ENCODE results near the gene SCYGR1.
"Not testable (repeated sequence)": the region's sequence is repeated elsewhere in the genome, so short reads cannot be mapped to it uniquely, and the experiment has no call there.

SCYGR1 gene

DNA sequence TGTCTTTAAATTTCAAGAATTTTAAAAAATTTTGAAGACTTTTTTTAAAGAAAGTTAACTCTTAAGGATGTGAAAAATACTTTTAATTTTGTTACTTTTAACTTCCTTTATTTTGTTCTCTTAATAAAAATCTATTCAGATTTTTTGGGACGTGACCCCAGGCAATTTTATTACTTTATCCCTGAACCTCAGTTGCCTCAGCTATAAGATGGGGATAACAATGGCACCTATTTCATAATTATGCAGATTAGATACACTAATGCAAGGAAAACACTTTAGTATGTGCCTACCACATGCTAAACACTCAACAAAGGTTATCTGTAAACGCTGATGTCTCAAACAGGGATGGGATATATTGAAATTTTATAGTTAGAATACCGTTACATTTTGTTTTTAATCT lies 1.5 kb upstream of the SCYGR1 start:
- H3K4me3 Mint-ChIP-seq = no peak overlapping the region
- no peak for ATAC-seq
- no peaks in the 10 kb centered on the region for H3K9me3 Mint-ChIP-seq
- H3K27ac Mint-ChIP-seq = no peak overlapping the region
- peaks cover 7% of the 10 kb centered on the region for H3K4me1 Mint-ChIP-seq
- DNase-seq (ENCODE audit: low spot score in 2 of 2) = no peak
- no peaks in the 10 kb centered on the region for H3K36me3 Mint-ChIP-seq

DNA sequence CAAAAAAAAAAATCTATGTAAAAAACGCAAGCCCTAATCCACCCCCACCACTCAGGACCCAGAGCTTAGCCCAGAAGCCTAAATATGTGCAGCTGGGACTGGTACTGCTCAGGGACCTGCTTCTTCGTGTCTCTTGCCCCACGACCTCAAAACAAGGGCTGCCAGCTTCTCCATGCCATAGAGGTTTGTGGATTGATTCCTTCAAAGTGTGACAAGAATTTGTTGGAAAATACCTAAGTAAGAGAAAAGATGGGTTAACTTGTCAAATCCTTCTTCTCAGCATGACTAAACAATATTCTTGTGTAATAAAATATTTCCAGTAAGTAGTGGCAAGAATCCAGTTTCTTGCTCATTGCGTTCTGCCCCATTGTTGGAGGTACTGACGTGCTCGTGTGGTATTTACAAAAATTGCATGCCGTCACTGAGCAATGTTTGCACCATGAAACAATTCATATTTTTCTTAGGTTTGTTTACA lies 825 bp upstream of the SCYGR1 start:
- Mint-ChIP-seq H3K4me3 (no peak overlapping the region), H3K36me3 (no peaks in the 10 kb centered on the region), H3K9me3 (no peaks in the 10 kb centered on the region), H3K4me1 (peaks cover 7% of the 10 kb centered on the region), H3K27ac (no peak overlapping the region)
- no peak for DNase-seq (ENCODE audit: low spot score in 2 of 2)
- ATAC-seq = no peak

DNA sequence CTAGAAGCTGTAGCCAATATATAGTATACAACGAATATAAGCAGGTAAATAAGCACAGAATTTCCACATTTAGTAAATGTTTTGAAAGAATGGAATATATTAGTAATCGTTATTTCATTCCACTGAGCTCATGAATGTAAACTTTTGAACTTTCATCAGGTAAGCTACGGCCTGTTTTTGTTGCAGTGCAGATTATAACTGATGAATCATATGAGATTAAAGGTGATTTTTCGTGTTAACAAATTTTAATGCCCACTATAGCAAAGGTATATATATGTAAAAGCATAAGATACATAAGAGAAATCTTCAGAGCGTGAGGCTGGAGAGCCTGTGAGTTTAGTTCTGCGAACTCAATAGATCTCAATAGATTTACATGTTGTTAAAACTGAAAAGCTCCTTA lies 1.1 kb downstream of the SCYGR1 start:
- DNase-seq (ENCODE audit: low spot score in 2 of 2) = no peak
- no peaks in the 10 kb centered on the region for H3K9me3 Mint-ChIP-seq
- H3K27ac Mint-ChIP-seq = no peak overlapping the region
- H3K36me3 Mint-ChIP-seq = no peaks in the 10 kb centered on the region
- no peak for ATAC-seq
- H3K4me3 Mint-ChIP-seq = no peak overlapping the region
- H3K4me1 Mint-ChIP-seq = peaks cover 7% of the 10 kb centered on the region

DNA sequence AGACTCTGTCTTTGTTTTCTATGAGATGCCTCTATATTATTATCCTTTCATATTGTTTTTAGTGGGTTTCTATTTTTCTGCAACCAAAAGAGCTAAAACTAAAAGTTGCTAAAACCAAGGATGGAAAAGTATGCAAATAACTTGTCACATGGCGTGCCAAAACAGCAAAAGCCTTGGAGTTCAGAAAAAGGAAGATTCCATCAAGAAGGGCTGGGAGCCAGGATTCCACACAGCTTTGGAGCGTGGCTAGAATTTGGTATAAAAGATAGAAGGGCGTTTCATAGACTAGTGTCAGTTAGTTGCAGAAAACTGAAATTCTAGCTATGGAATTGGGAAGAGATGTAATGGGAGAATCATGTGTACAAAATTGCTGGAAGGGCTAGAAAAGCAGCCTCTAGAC lies 4.1 kb downstream of the SCYGR1 start:
- no peak for DNase-seq (ENCODE audit: low spot score in 2 of 2)
- Mint-ChIP-seq H3K36me3 (no peaks in the 10 kb centered on the region), H3K4me3 (no peak overlapping the region), H3K4me1 (peaks cover 7% of the 10 kb centered on the region), H3K9me3 (no peaks in the 10 kb centered on the region), H3K27ac (no peak overlapping the region)
- no peak for ATAC-seq

DNA sequence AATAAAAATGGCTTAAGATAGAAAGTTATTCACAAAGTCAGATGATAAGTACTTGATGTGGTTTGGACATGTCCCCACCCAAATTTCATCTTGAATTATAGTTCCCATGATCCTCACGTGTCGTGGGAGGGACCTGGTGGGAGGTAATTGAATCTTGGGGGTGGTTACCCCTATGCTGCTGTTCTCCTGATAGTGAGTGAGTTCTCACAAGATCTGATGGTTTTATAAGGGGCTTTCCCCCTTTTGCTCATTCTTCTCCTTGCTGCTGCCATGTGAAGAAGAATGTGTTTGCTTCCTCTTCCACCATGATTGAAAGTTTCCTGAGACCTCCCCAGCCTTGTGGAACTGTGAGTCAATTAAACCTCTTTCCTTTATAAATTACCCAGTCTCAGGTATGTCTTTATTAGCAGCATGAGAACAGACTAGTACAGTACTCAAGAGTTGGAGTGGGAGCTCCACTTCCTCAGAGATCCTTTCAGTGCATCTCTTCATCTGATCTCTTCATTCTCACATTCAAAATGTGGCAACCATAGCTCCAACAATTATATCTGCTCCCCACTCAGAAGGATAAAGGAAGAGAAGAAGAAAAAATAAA lies 5.4 kb downstream of the SCYGR1 start:
- H3K27ac Mint-ChIP-seq; H3K36me3 Mint-ChIP-seq; DNase-seq (ENCODE audit: low spot score in 2 of 2); H3K9me3 Mint-ChIP-seq; H3K4me3 Mint-ChIP-seq; ATAC-seq; H3K4me1 Mint-ChIP-seq: not testable (repeated sequence)

DNA sequence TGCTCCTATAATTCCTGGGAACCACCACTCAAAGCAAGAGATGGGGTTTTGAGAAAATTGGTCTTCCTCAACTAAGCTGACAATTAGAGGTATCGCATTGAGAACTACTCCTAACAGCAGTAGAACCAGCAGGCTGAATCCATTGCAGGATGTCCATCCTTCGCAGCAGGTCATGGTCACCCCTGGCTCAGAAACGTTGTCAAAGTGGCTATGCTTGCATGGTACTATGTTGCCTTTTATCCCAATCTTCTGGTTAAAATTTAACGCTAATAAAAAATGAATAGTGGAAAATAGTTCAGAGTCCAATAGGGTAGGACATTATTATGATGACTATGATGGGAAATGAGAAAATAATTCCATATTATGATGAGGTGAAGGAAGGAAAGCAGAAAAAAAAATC lies 8.7 kb downstream of the SCYGR1 start, which contains the start of gene TM4SF20:
Gene TM4SF20 (minus strand): TSS at position 212 of the 400 bp plus-strand sequence. CDS start 38 bp downstream, at position 174.
- DNase-seq (ENCODE audit: low spot score in 2 of 2) (no peak), ATAC-seq (no peak)
- H3K36me3 Mint-ChIP-seq = no peaks in the 10 kb centered on the region
- no peak within 1 kb of the TSS for H3K27ac Mint-ChIP-seq
- H3K4me3 Mint-ChIP-seq = no peak within 1 kb of the TSS
- H3K9me3 Mint-ChIP-seq = no peaks in the 10 kb centered on the region
- H3K4me1 Mint-ChIP-seq = no peaks in the 10 kb centered on the region

DNA sequence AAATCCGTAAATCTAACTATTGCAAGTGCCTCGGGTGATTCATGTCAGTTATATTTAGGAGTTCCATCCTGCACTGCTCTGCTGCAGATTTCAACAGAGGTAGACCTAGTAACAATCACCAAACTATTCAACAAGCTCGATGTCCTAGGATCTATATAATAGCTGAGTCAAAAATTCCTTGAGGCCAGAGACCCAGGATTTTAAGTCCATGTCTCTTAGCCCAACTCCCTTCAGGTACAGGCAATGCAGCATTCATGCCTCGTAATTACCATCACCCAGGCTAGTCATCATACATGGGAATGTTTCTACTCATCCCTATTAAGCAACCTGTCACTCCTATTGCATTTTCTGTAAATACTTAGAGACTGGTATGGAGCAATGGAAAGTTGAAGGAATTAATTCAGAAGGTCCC lies 9.4 kb downstream of the SCYGR1 start:
- Mint-ChIP-seq H3K9me3 (no peaks in the 10 kb centered on the region), H3K27ac (no peak overlapping the region), H3K4me1 (no peaks in the 10 kb centered on the region), H3K4me3 (no peak overlapping the region), H3K36me3 (no peaks in the 10 kb centered on the region)
- DNase-seq (ENCODE audit: low spot score in 2 of 2) (no peak), ATAC-seq (no peak)

DNA sequence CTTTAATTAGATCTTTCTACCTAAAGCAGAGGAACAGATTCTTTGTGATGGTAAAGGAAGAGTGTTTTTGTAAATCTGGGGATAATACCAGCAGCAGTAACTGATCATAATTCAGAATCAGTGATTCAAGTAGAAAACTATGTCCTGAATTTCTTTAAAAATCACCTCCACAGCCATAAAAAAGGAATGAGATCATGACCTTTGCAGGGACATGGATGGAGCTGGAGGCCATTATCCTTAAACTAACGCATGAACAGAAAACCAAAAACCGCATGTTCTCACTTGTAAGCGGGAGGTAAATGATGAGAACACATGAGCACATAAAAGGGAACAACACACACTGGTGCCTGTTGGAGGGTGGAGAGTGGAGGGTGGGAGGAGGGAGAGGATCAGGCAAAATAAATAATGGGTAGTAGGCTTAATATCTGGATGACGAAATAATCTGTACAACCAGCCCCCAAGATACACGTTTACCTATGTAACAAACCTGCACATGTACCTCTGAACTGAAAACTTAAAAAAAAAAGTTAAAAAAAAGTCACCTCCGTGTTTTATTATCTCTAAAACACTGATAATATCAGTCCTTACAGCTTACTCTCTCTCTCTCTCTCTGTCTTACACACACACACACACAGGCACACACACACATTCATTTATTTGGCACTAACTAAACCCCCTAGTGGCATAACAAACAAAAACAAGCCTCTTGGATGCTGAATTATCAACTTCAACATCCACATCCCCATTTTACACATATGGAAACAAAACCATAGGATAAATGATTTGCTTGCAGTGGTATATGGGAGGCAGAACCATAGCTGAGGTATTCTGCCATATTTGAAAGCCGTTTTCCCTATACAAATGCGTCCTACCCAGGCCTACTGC lies 10.0 kb downstream of the SCYGR1 start:
- no peak overlapping the region for H3K27ac Mint-ChIP-seq
- ATAC-seq = no peak
- DNase-seq (ENCODE audit: low spot score in 2 of 2) = no peak
- no peaks in the 10 kb centered on the region for H3K4me1 Mint-ChIP-seq
- no peaks in the 10 kb centered on the region for H3K36me3 Mint-ChIP-seq
- no peaks in the 10 kb centered on the region for H3K9me3 Mint-ChIP-seq
- no peak overlapping the region for H3K4me3 Mint-ChIP-seq

DNA sequence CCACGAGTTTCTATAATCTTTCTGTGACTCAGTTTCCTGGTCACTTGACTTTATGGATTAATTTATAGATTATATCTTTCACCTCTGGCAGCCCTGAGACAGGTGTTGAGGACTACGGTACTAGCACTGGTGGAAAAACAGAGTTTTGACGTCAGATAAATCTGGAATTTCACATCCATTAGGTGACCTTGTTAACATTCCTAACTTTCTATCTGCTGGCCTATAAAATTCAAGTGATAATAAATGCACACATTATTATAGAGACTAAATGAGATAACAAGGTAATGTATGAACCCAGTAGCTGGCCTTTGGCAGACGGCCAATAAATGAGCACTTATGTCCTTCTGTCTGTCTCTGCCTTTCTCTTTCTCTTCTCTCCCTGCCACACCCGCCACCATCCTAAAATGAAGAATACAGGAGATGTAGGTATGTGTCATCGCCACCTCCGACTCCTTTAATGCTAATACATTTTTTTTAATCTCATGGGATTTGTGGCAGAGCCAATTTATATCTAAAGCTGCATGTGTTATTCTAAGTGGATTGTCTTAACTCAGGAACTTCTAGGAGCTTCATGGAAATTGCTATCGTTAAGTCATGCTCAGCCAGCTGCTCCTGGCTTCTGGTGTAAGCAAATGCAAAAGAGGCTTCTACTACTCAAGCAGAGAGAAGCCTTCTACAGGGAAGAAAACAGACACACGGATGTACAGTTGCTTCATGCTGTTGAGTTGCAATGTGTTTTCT lies 10.9 kb downstream of the SCYGR1 start:
- DNase-seq (ENCODE audit: low spot score in 2 of 2) = no peak
- Mint-ChIP-seq H3K9me3 (no peaks in the 10 kb centered on the region), H3K27ac (no peak overlapping the region), H3K36me3 (no peaks in the 10 kb centered on the region), H3K4me3 (no peak overlapping the region), H3K4me1 (no peaks in the 10 kb centered on the region)
- ATAC-seq = no peak

DNA sequence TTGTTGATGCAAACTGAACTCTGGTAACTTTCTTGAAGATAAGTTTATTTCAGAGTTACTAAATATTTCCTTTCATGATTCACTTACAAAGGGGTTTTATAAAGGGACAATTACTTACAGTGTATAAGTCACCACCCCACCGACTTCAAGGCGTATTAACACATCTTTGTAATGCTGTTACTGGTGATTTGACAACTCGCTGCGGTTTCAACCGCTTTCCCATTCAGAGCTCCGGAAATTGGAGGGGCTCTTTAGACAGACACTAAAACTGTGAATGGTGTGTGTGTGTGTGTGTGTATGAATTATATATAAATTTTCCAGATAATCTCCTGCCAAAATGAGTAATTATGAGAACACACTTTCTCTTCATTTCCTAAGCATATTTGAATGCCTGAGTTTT lies 13.6 kb downstream of the SCYGR1 start:
- H3K36me3 Mint-ChIP-seq = no peaks in the 10 kb centered on the region
- ATAC-seq (peak; percentile 95), DNase-seq (ENCODE audit: low spot score in 2 of 2) (no peak)
- no peaks in the 10 kb centered on the region for H3K9me3 Mint-ChIP-seq
- no peaks in the 10 kb centered on the region for H3K4me1 Mint-ChIP-seq
- H3K27ac Mint-ChIP-seq = no peak overlapping the region
- H3K4me3 Mint-ChIP-seq = no peak overlapping the region

DNA sequence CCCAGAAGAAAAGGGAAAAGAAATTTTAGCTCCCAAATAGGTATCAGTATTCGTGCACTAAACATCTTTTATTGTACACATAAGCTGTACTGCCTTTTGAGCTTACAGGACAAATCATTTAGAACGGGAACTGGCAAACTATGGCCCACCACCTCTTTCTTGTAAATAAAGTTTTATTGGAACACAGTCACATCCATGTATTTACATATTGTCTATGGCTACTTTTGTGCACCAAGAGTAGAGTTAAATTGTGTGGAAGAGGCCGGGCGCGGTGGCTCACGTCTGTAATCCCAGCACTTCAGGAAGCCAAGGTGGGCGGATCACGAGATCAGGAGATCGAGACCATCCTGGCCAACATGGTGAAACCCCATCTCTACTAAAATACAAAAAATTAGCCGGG lies 14.4 kb downstream of the SCYGR1 start:
- no peaks in the 10 kb centered on the region for H3K4me1 Mint-ChIP-seq
- no peaks in the 10 kb centered on the region for H3K9me3 Mint-ChIP-seq
- no peak overlapping the region for H3K27ac Mint-ChIP-seq

DNA sequence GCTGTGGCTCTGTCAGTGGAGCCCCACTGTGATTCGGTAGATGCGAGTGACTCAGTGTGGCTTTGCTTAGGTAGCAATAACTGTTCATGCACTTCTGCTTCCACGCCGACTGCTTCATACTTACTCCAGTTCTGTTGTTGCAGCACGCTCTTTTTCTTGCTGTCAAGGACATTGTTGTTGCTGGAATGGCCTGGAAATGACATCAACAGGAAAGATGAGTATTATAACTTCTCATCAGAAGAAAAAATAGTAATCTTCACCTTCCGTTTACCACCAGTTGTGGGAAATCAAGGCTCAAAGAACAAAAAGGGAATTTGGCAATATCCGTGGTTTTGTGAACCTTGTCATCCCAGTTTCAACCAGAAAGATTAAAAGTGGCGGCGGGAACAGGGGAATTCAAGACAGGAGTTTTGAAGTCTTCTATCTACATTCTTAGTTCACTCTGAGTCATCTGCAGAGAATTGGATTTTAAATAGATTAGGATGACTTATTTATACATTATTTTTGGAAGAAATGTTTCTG lies 16.9 kb downstream of the SCYGR1 start:
- Mint-ChIP-seq H3K9me3 (no peaks in the 10 kb centered on the region), H3K4me1 (no peaks in the 10 kb centered on the region), H3K27ac (no peak overlapping the region), H3K4me3 (no peak overlapping the region), H3K36me3 (no peaks in the 10 kb centered on the region)
- ATAC-seq (peak; percentile 38), DNase-seq (ENCODE audit: low spot score in 2 of 2) (no peak)

More for the DNA sequence above, 14.4 kb downstream of the SCYGR1 start:
- Mint-ChIP-seq H3K36me3 (no peaks in the 10 kb centered on the region), H3K4me3 (no peak overlapping the region)
- DNase-seq (ENCODE audit: low spot score in 2 of 2) (no peak), ATAC-seq (no peak)

DNA sequence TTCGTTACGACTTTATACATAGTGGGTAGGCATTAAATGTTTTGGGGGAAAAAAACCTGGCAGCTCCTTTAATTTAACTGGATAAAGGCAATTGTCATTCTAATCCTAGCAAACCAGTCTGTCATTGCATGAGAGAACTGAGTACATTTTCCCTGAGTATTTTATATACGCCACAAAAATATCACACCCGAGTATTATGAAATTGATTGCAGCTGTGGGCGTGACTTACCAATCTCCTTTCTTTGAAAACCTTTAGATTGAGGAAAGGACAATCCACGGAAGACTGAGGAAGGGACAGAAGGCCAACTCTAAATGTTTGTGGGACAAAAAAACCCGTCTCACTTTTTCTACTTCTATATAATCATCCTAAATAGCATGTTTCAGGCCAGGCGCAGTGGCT lies 17.7 kb downstream of the SCYGR1 start:
- Mint-ChIP-seq H3K36me3 (no peaks in the 10 kb centered on the region), H3K27ac (no peak overlapping the region), H3K4me3 (no peak overlapping the region), H3K4me1 (no peaks in the 10 kb centered on the region), H3K9me3 (no peaks in the 10 kb centered on the region)
- ATAC-seq = no peak
- no peak for DNase-seq (ENCODE audit: low spot score in 2 of 2)

DNA sequence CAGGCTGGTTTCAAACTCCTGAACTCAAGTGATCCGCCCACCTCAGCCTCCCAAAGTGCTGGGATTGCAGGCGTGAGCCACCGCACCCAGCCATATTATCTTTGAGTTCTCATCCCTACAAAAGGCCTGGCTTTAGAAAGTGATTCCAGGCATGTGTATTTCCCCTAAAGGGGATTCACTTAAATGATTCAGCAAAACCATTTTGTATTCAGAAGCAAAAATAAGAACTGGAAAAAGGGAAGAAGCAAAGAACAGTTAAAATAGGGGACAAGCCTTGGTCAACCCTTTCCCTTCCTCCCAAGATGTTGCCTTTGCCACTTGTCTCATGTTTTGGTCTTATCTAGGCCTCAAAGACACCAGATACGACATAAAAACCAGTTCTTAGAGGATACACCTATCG lies 19.2 kb downstream of the SCYGR1 start:
- ATAC-seq = no peak
- Mint-ChIP-seq H3K27ac (no peak overlapping the region), H3K4me1 (no peaks in the 10 kb centered on the region), H3K9me3 (no peaks in the 10 kb centered on the region), H3K36me3 (no peaks in the 10 kb centered on the region), H3K4me3 (no peak overlapping the region)
- DNase-seq (ENCODE audit: low spot score in 2 of 2) = no peak

DNA sequence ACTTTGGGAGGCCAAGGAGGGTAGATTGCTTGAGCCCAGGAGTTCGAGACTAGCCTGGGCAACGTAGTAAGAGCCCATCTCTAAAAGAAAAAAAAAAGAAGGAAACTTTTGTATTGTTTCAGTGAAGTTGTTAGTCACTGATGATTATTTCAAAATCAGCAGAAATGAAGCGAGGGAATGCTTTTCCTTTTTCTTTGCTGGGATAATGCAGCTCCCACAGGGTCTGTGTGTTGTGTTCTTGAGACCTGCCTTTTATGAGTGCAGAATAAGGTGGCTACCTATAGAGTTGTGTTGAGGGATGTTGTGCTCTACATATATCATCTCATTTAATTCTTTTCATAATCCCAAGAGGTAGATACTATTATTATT lies 20.3 kb downstream of the SCYGR1 start:
- Mint-ChIP-seq H3K4me1 (no peaks in the 10 kb centered on the region), H3K36me3 (no peaks in the 10 kb centered on the region), H3K9me3 (no peaks in the 10 kb centered on the region), H3K27ac (no peak overlapping the region), H3K4me3 (no peak overlapping the region)
- DNase-seq (ENCODE audit: low spot score in 2 of 2) (no peak), ATAC-seq (no peak)
